Middle frontal gyrus (tissue), 1 donor: ENCODE measurements around the gene STRA6.

Source experiments
- DNase-seq: peaks from one replicate; pipeline ENCODE4 v3.0.0-alpha.2; 2015; ENCODE audit warnings: low spot score; ENCODE audit errors: extremely low spot score

Gene STRA6

GRCh38 chr15:74202452-74203401 lies at the start of gene STRA6:
STRA6 (minus strand) TSS chr15:74202787; CDS start chr15:74202267, 520 bp downstream.
- no peak for DNase-seq

GRCh38 chr15:74252291-74252690 lies 49.7 kb upstream of the STRA6 start:
- DNase-seq = no peak

GRCh38 chr15:74251131-74251811 lies 48.7 kb upstream of the STRA6 start:
- DNase-seq = peak; percentile 25

- DNase-seq = no peak
These were observed 47.7 kb upstream of the STRA6 start for GRCh38 chr15:74250266-74250665.

- no peak for DNase-seq
These were observed 42.9 kb upstream of the STRA6 start for GRCh38 chr15:74245342-74245931.

GRCh38 chr15:74244822-74245341 lies 42.3 kb upstream of the STRA6 start:
- no peak for DNase-seq

GRCh38 chr15:74243431-74243830 lies 40.8 kb upstream of the STRA6 start:
- DNase-seq = no peak

GRCh38 chr15:74242441-74243185 lies 40.0 kb upstream of the STRA6 start:
- no peak for DNase-seq

- DNase-seq = no peak
These were observed 38.5 kb upstream of the STRA6 start for GRCh38 chr15:74240897-74241614.

GRCh38 chr15:74240002-74240568 lies 37.5 kb upstream of the STRA6 start:
- peak; percentile 59 for DNase-seq

GRCh38 chr15:74239051-74239705 lies 36.6 kb upstream of the STRA6 start:
- DNase-seq = no peak

GRCh38 chr15:74235962-74236361 lies 33.4 kb upstream of the STRA6 start, which contains the start of gene CCDC33:
CCDC33 (plus strand) TSS chr15:74236326; CDS start chr15:74236720, 394 bp downstream.
- DNase-seq = no peak

- no peak for DNase-seq
These were observed 31.9 kb upstream of the STRA6 start for GRCh38 chr15:74234598-74234875.

- peak; percentile 25 for DNase-seq
These were observed 31.4 kb upstream of the STRA6 start for GRCh38 chr15:74233851-74234597.

GRCh38 chr15:74233373-74233772 lies 30.8 kb upstream of the STRA6 start:
- DNase-seq = no peak

GRCh38 chr15:74231475-74231874 lies 28.9 kb upstream of the STRA6 start:
- DNase-seq = no peak

GRCh38 chr15:74229686-74230085 lies 27.1 kb upstream of the STRA6 start:
- DNase-seq = no peak

GRCh38 chr15:74228723-74229081 lies 26.1 kb upstream of the STRA6 start:
- no peak for DNase-seq
